CD4-positive, alpha-beta T cell treated with Interleukin-17A for 1 hour (primary cell): ENCODE results near the gene SEPTIN2.
"Not testable (repeated sequence)": the region's sequence is repeated elsewhere in the genome, so short reads cannot be mapped to it uniquely, and the experiment has no call there.

Source experiments
- DNase-seq: peaks from one replicate; pipeline ENCODE4 v3.0.0-alpha.2; 2020

The SEPTIN2 gene

GRCh38 chr2:241354668-241355658 is 39.2 kb downstream of the SEPTIN2 start:
- DNase-seq, result peak; percentile 86

- peak; percentile 98 for DNase-seq
Measured at GRCh38 chr2:241355983-241356870, 40.5 kb downstream of the SEPTIN2 start, which contains the start of gene FARP2. Gene FARP2, plus strand, starts transcription at chr2:241356285. Its CDS starts 16,823 bp downstream, at chr2:241373108.

- DNase-seq, result no peak
Measured at GRCh38 chr2:241356871-241357260, 41.1 kb downstream of the SEPTIN2 start.

- DNase-seq, result no peak
Measured at GRCh38 chr2:241357531-241357930, 41.8 kb downstream of the SEPTIN2 start.

GRCh38 chr2:241358470-241358869 is 42.7 kb downstream of the SEPTIN2 start:
- peak; percentile 8 for DNase-seq

- no peak for DNase-seq
Measured at GRCh38 chr2:241359481-241360045, 43.8 kb downstream of the SEPTIN2 start.

GRCh38 chr2:241363426-241363825 is 47.7 kb downstream of the SEPTIN2 start:
- no peak for DNase-seq

GRCh38 chr2:241364781-241365180 is 49.1 kb downstream of the SEPTIN2 start:
- DNase-seq, result no peak

- no peak for DNase-seq
Measured at GRCh38 chr2:241366678-241367077, 51.0 kb downstream of the SEPTIN2 start.

- no peak for DNase-seq
Measured at GRCh38 chr2:241368643-241369042, 52.9 kb downstream of the SEPTIN2 start.

GRCh38 chr2:241372361-241372992 is 56.8 kb downstream of the SEPTIN2 start:
- DNase-seq, result no peak

GRCh38 chr2:241373446-241373845 is 57.7 kb downstream of the SEPTIN2 start:
- DNase-seq, result no peak

- not testable (repeated sequence) for DNase-seq
Measured at GRCh38 chr2:241373906-241374305, 58.2 kb downstream of the SEPTIN2 start.

- DNase-seq, result no peak
Measured at GRCh38 chr2:241375300-241375699, 59.6 kb downstream of the SEPTIN2 start.

- no peak for DNase-seq
Measured at GRCh38 chr2:241376808-241377207, 61.1 kb downstream of the SEPTIN2 start.

- DNase-seq, result no peak
Measured at GRCh38 chr2:241378816-241379215, 63.1 kb downstream of the SEPTIN2 start.

- no peak for DNase-seq
Measured at GRCh38 chr2:241379481-241380480, 64.1 kb downstream of the SEPTIN2 start.

GRCh38 chr2:241381872-241382271 is 66.1 kb downstream of the SEPTIN2 start:
- DNase-seq, result no peak

- not testable (repeated sequence) for DNase-seq
Measured at GRCh38 chr2:241385450-241385849, 69.7 kb downstream of the SEPTIN2 start.

- no peak for DNase-seq
Measured at GRCh38 chr2:241386519-241386918, 70.8 kb downstream of the SEPTIN2 start.

GRCh38 chr2:241389697-241390096 is 74.0 kb downstream of the SEPTIN2 start:
- DNase-seq, result no peak
